ENCODE measurements around the gene TCAP. TPM values are rescaled to one million over a fixed set of nuclear protein-coding genes. Genes with fewer than 3 reads are reported as not detected.

The TCAP gene
- total RNA-seq, 2 donors from 2014 or later: 6.4 to 16.9 TPM

DNA sequence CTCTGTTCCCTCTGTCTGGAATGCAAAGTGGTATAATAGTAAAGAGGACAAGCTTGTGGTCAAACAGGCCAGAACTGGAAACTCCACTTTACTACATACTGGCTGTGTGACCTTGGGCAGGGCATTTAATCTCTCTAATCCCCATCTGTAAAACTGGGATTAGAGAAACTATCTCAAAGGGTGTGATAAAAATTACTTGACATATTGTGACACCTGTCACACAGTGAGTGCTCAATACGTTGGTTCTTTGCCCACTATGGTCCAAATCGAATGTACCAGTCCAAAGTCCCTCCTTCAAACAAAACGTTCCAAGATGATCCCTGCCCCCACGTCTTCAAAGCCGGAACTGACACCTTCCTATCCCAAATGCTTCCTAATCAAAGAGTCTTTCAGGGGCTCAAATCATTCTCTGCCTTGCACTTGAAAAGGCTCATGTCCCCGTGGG, 22.0 kb downstream of the TCAP start:
- H3K27me3 ChIP-seq (replicated peaks; ENCODE audit: insufficient read depth): no peaks in the 10 kb centered on the region
- H3K27ac ChIP-seq: peak overlapping the region; percentile 84 to 91
- H3K4me1 ChIP-seq (ENCODE audit: control insufficient read depth in 1 of 2, low read depth in 2 of 2): peaks cover 2 to 15% of the 10 kb centered on the region in 2 donors
- ATAC-seq (ENCODE audit: insufficient number of reproducible peaks, low FRiP score, low read depth) (no peak), DNase-seq (ENCODE audit: low spot score) (no peak)
- no peaks in the 10 kb centered on the region for H3K9me3 ChIP-seq
- H3K36me3 ChIP-seq: no peaks in the 10 kb centered on the region
- H3K4me3 ChIP-seq: peak overlapping the region; percentile 72
- TF ChIP-seq, protein P1, sequence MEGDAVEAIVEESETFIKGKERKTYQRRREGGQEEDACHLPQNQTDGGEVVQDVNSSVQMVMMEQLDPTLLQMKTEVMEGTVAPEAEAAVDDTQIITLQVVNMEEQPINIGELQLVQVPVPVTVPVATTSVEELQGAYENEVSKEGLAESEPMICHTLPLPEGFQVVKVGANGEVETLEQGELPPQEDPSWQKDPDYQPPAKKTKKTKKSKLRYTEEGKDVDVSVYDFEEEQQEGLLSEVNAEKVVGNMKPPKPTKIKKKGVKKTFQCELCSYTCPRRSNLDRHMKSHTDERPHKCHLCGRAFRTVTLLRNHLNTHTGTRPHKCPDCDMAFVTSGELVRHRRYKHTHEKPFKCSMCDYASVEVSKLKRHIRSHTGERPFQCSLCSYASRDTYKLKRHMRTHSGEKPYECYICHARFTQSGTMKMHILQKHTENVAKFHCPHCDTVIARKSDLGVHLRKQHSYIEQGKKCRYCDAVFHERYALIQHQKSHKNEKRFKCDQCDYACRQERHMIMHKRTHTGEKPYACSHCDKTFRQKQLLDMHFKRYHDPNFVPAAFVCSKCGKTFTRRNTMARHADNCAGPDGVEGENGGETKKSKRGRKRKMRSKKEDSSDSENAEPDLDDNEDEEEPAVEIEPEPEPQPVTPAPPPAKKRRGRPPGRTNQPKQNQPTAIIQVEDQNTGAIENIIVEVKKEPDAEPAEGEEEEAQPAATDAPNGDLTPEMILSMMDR (IDR thresholded peaks at IDR 0.05): no peak

DNA sequence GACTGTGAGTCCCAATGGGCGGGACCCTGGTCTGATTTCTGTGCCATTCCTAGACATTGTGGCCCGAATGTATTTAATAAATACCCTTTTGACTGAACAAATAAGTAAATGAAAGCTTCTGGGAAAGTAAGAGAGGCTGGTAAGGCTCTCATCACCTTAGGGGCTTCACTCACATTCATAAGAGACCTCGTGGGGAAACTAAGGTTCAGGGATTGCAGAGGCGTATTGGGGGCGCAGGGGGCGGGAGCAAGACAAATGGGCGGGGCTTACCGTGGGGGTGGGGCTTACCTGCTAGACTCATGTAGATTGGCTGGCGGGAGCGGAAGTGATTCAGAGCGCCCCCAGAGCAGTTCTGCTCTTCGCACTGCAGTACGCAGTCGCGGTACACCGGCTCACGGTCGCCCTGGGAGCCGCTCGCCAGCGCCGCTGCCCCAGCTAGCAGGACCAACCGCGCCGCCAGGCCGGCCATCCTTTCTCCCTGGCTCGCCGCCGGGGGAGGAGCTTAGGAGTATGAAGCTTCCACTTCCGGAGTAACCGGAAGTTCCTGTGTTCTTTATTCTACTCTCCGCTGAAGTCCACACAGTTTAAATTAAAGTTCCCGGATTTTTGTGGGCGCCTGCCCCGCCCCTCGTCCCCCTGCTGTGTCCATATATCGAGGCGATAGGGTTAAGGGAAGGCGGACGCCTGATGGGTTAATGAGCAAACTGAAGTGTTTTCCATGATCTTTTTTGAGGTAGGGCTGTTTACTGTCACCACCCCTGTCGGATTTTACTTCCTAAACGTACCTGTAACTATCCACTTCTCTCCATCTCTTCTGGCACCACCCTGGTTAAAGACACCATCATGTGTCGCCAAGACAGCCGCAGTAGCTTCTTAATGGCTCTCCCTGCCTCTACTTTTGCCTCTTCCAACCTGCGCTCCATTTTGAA, 22.7 kb downstream of the TCAP start, which contains the start of gene PGAP3:
Gene PGAP3, minus strand, starts transcription at position 512 of the 929 bp plus-strand sequence. Its CDS starts 43 bp downstream, at position 469.
- Histone ChIP-seq H3K4me3 (peak within 1 kb of the TSS; percentile 72), H3K9me3 (no peaks in the 10 kb centered on the region), H3K4me1 (ENCODE audit: control insufficient read depth in 1 of 2, low read depth in 2 of 2) (peaks cover 2 to 15% of the 10 kb centered on the region in 2 donors), H3K27me3 (replicated peaks; ENCODE audit: insufficient read depth) (no peaks in the 10 kb centered on the region), H3K27ac (peak within 1 kb of the TSS; percentile 84 to 91), H3K36me3 (no peaks in the 10 kb centered on the region)
- peak; percentile 94 for ATAC-seq (ENCODE audit: insufficient number of reproducible peaks, low FRiP score, low read depth)
- peak; percentile 78 for DNase-seq (ENCODE audit: low spot score)
- TF ChIP-seq, protein P1 (IDR thresholded peaks at IDR 0.05): no peak

DNA sequence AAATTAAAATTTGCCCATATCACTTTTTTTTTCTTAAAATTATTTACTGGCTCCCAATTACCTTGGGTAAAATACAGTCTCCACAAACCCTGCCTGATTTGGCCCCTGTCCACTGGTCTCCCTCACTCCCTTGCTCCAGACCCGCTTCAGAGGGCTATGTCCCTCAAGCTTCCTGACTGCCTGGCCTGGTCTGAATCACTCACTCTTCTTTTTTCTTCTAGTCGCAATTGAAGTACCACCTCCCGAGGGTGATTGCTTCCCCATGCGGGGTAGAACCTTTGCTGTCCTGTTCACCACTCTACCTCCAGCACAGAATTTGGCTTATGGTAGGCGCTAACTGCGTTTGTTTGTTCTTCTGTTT, 23.3 kb downstream of the TCAP start:
- H3K27me3 ChIP-seq (replicated peaks; ENCODE audit: insufficient read depth): no peaks in the 10 kb centered on the region
- ATAC-seq (ENCODE audit: insufficient number of reproducible peaks, low FRiP score, low read depth): no peak
- H3K27ac ChIP-seq: peak overlapping the region; percentile 84 to 91
- H3K36me3 ChIP-seq: no peaks in the 10 kb centered on the region
- TF ChIP-seq, protein P1 (IDR thresholded peaks at IDR 0.05): no peak
- no peak for DNase-seq (ENCODE audit: low spot score)
- H3K4me1 ChIP-seq (ENCODE audit: control insufficient read depth in 1 of 2, low read depth in 2 of 2): peaks cover 2 to 15% of the 10 kb centered on the region in 2 donors
- H3K4me3 ChIP-seq: peak overlapping the region; percentile 72
- H3K9me3 ChIP-seq: no peaks in the 10 kb centered on the region

DNA sequence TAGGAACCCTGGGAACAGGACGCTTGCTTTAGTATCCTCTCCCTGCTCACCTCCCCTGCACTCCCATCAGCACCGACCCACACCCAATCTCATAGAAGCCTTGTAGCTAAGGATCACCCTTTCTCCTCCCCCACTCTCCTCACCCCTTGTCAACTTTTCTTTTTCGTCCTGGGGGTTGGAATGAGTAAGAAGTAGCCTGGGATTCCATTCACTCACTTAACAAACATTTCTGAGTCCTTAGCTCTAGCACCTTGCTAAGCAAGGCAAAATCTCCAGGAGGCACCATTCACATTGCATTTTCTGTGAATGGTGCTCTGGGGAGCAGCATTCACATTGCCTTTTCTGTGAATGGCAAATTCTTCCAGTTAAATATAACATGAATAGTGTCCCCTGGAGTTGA, 23.8 kb downstream of the TCAP start:
- ATAC-seq (ENCODE audit: insufficient number of reproducible peaks, low FRiP score, low read depth) (no peak), DNase-seq (ENCODE audit: low spot score) (no peak)
- no peaks in the 10 kb centered on the region for H3K9me3 ChIP-seq
- peak overlapping the region; percentile 72 for H3K4me3 ChIP-seq
- TF ChIP-seq, protein P1 (IDR thresholded peaks at IDR 0.05): no peak
- H3K36me3 ChIP-seq: no peaks in the 10 kb centered on the region
- no peaks in the 10 kb centered on the region for H3K27me3 ChIP-seq (replicated peaks; ENCODE audit: insufficient read depth)
- H3K4me1 ChIP-seq (ENCODE audit: control insufficient read depth in 1 of 2, low read depth in 2 of 2): peaks cover 2 to 15% of the 10 kb centered on the region in 2 donors
- no peak overlapping the region for H3K27ac ChIP-seq

DNA sequence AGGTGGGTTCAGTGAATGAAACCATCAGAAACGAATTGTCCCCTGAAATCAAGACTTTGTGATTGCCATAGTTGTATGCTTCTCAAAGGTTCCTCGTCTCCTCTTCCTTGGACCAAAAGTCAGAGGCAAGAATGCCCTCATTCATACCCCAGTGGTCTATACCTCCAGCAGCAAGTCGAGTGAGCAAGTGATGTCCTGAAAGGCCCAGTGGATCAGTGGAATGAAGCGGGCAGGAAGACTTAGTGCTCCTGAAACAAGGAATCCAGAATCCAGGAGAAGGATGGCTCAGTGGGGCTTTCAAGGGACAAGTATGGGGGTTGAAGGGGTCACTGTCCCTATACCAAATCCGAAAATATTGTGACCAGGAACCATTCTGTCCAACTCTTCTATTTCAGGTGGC, 29.4 kb downstream of the TCAP start:
- H3K9me3 ChIP-seq: no peaks in the 10 kb centered on the region
- DNase-seq (ENCODE audit: low spot score) (no peak), ATAC-seq (ENCODE audit: insufficient number of reproducible peaks, low FRiP score, low read depth) (no peak)
- H3K36me3 ChIP-seq: no peaks in the 10 kb centered on the region
- TF ChIP-seq, protein P1 (IDR thresholded peaks at IDR 0.05): no peak
- no peaks in the 10 kb centered on the region for H3K27me3 ChIP-seq (replicated peaks; ENCODE audit: insufficient read depth)
- H3K27ac ChIP-seq: no peak overlapping the region
- peaks cover 0 to 12% of the 10 kb centered on the region in 2 donors for H3K4me1 ChIP-seq (ENCODE audit: control insufficient read depth in 1 of 2, low read depth in 2 of 2)
- no peak overlapping the region for H3K4me3 ChIP-seq

All from thoracic aorta (tissue), 2 donors.